GM08714 (cell line): ENCODE data around the gene VDR.

ENCODE experiments used
- H3K4me3 ChIP-seq: fragments of 200-500 bp; sonication (Bioruptor generic); 2 replicates; pipeline ENCODE4 v1.5.1; 2014; ENCODE audit warnings: mild to moderate bottlenecking, low read length, inconsistent platforms
- ZNF274 ChIP-seq: IDR thresholded peaks from 2 replicates; pipeline ENCODE4 v1.6.1; 2012; ENCODE audit warnings: mild to moderate bottlenecking, low read depth, low read length

Gene VDR

DNA sequence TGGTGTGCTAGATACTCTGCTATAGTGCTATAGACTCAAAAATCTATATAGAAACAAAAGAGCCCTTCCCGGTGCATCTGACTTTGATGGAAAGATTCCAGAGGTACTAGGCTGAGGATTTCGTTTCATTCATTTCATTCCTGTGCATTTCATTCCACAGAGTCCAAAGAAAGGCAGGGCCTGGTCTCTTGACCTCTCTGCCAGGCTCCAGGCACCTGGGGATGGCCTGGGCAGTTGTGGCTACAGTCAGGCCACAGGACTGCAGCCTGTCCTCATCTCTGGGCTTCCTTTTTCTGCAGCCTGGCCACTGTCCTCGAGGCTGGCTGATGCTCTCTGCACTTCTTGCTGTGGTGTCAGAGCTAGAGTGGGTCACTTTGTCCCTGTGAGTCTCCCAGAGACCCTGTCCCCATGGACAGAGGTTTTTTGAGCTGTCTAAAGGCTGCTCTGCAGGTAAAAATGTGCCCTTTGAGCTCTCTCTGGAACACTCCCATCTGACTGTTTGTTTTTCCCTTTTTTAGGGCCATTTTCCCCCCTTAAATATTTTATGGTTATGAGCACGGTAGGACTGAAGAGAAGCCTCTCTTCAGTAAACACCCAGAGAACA lies 3.2 kb upstream of the VDR start:
- no peak overlapping the region for H3K4me3 ChIP-seq
- no peak for TF ChIP-seq ZNF274

DNA sequence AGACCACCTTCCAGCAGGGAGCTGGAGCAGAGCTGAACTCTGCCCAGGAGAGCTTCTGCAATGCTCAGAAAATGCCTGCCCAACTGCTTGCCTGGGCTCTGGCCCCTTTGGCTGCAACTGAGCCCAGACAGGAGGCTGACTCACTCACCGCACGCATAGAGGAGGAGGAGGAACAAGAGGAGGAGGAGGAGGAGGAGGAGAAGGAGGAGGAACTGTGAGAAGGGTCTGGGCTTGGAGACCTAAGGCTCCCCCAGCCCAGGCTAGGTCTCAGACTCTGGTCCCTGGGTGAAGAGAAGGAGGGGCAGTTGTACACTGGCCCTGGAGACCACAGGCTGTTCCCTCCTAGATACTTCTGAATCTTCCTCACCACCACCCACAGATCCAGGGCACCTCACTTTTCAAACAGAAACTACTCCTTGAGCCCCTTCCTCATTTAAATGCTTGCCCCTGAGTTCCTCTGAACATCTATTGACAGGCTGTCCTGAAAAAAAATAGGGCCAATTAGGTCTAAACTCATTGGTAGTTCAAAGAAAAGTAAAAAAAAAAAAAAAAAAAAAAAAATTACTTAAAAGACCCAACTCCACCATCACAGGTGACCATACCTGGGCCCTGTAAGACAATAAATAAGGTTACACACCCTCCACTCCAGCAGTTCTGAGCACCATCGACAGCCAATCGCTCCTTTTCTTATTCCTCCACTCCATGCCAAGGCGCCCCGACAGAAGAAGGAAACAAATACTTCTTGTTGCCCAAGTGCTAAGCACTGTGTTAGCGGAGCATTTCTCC lies 674 bp downstream of the VDR start:
- peak overlapping the region; percentile 66; the same call in 1 of the 2 replicates for H3K4me3 ChIP-seq
- TF ChIP-seq ZNF274 = no peak

- TF ChIP-seq ZNF274 = no peak
- H3K4me3 ChIP-seq = no peak overlapping the region; the same call in 1 of the 2 replicates
These were observed 1.6 kb downstream of the VDR start for GRCh38 chr12:47903151-47903611.

GRCh38 chr12:47902131-47902639 lies 2.6 kb downstream of the VDR start:
- no peak for TF ChIP-seq ZNF274
- no peak overlapping the region for H3K4me3 ChIP-seq

DNA sequence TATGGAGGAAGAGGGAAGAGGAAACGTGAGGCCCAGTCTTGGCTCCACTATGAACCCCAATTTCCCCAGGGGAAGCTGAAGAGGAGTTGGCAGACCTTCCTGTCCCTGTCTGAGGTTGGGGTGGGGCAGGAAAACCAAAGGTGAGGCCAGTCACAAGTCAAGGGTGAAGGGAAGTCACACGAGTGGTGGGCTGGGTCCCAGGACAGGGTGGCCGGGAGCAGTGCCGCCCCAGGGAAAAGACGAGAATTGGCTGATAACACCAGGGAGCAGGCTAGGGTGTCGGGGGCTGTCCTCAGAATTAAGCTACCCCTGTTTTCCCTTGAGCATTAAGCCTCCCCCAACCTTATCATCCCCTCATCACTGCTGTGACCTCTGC lies 3.1 kb downstream of the VDR start:
- no peak for TF ChIP-seq ZNF274
- no peak overlapping the region for H3K4me3 ChIP-seq

DNA sequence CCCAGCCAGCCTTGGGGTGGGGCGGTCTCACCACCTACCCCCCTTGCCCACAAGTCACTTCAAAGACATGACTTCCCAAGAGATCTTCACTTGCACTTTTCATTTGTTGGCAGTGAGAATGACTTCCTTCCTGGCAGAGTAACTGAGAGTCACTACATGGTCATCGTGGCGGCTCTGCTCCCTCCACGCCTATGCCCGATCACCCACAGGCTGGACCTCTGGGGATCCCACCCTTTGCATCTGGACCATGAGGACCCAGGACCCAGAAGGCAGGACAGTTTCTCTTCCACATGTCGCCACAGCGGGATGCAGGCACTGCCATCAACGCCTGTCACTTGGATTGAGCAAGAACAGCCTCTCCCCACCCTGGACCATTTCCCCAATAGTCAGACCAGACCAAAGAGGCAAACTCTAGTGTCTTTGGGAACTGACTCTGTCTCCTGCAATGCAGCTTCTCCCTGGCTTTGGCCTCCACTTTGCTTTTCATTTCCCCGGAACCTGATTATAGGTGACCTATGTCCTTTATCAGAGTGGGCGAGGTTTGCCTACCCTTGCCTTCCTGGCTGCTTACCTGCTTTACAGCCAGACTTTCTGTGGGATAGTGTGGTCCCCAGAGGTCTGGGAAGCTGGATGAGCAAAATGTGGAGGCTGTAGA lies 3.6 kb downstream of the VDR start:
- H3K4me3 ChIP-seq = no peak overlapping the region
- TF ChIP-seq ZNF274 = no peak

DNA sequence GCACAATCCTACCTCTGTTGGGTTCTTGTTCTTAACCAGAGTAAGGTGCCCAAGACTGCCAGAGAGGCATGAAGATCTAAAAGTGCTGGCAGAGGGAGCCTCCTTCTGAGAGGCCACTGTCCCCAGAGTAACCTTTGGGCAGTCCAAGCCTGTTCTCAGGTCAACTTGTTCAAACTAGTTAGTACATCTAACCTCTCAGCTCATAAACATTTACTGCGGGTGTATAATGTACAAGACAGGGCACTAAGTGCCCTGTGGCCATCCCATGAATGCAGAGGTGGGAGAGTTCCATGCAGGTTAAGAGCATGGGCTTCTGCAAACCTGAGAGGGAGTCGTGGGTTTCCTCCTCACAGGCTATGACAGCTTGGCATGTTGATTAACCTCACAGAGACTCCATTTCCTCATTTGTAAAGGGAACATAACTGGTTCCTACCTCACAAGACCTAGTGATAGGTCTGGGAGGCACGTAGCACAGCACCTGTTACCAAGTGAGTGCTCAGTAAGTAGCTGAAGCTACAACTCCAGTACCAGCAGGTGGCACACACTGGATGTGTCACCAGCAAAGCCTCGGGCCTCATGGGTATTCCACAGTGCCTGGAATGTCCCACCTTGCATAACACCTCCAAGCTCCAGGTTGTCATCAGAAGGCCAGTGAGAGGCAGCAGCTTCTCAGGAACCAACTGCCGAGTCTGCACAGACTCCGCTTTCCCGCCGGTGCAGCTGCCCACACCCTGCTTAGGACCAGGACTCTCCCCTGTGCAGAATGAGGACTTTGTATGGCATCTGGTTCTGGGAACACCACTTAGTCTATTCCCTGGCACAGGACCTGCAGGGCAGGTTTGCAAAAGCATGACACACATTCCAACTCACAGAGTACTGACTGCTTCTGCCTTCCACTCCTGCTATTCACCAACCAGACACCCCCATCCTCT lies 4.4 kb downstream of the VDR start:
- H3K4me3 ChIP-seq = no peak overlapping the region

GRCh38 chr12:47899466-47899865 lies 5.3 kb downstream of the VDR start:
- TF ChIP-seq ZNF274 = no peak
- H3K4me3 ChIP-seq = no peak overlapping the region

More for the DNA sequence above, 4.4 kb downstream of the VDR start:
- TF ChIP-seq ZNF274 = no peak

- no peak for TF ChIP-seq ZNF274
- no peak overlapping the region for H3K4me3 ChIP-seq
These were observed 8.2 kb downstream of the VDR start for GRCh38 chr12:47896633-47897032.

- no peak overlapping the region for H3K4me3 ChIP-seq
- no peak for TF ChIP-seq ZNF274
These were observed 8.8 kb downstream of the VDR start for GRCh38 chr12:47896022-47896421.

- TF ChIP-seq ZNF274 = no peak
- H3K4me3 ChIP-seq = no peak overlapping the region
These were observed 10.1 kb downstream of the VDR start for GRCh38 chr12:47894652-47895051.

GRCh38 chr12:47894068-47894467 lies 10.7 kb downstream of the VDR start:
- no peak overlapping the region for H3K4me3 ChIP-seq
- TF ChIP-seq ZNF274 = no peak

GRCh38 chr12:47892819-47893218 lies 12.0 kb downstream of the VDR start:
- H3K4me3 ChIP-seq = no peak overlapping the region
- TF ChIP-seq ZNF274 = no peak

GRCh38 chr12:47891356-47891755 lies 13.4 kb downstream of the VDR start:
- TF ChIP-seq ZNF274 = no peak
- H3K4me3 ChIP-seq = no peak overlapping the region
